ENCODE results near the gene KDSR. TPM values are rescaled to one million over a fixed set of nuclear protein-coding genes. Genes with fewer than 3 reads are reported as not detected.

KDSR gene
- total and polyA plus RNA-seq, 7 donors: 7.6 to 50.5 (median 33.2) TPM

- intact Hi-C loops (cut with DNase I): loop anchor here (2.0 to 5.0 kb wide), 3 partner anchors 55 to 141 kb away; no protein-coding TSS in a partner anchor
- Histone ChIP-seq H3K9me3 (no peaks in the 10 kb centered on the region), H3K27me3 (no peaks in the 10 kb centered on the region), H3K36me3 (no peaks in the 10 kb centered on the region), H3K4me3 (peak overlapping the region; percentile 64 to 75 (median 73)), H3K27ac (peak overlapping the region; percentile 59 to 90 (median 88)), H3K4me1 (peaks cover 0 to 63% (median 34%) of the 10 kb centered on the region in 4 donors)
- TF ChIP-seq POLR2A (IDR thresholded peaks at IDR 0.05) (no peak), POLR2AphosphoS5 (IDR thresholded peaks at IDR 0.05) (peak; percentile 14 to 50 (median 37)), CTCF (IDR thresholded peaks at IDR 0.05) (peak; percentile 64 to 88 (median 74)), EP300 (IDR thresholded peaks at IDR 0.05) (no peak)
- DNase-seq: peak; percentile 90
- WGBS, 2 donors: 1 to 4% methylated on average over 66 of the region's 66 CpGs
Measured at GRCh38 chr18:63317982-63318888, 48.8 kb downstream of the KDSR start.

GRCh38 chr18:63317556-63317946 is 49.5 kb downstream of the KDSR start:
- Histone ChIP-seq H3K9me3 (no peaks in the 10 kb centered on the region), H3K27ac (peak overlapping the region; percentile 59 to 90 (median 88)), H3K36me3 (no peaks in the 10 kb centered on the region), H3K4me3 (peak overlapping the region; percentile 64 to 75 (median 73)), H3K27me3 (no peaks in the 10 kb centered on the region), H3K4me1 (peaks cover 0 to 64% (median 29%) of the 10 kb centered on the region in 4 donors)
- intact Hi-C loops (cut with DNase I): loop anchor here (5.0 kb wide), 2 partner anchors 80 to 140 kb away; no protein-coding TSS in a partner anchor
- TF ChIP-seq EP300 (IDR thresholded peaks at IDR 0.05) (no peak), CTCF (IDR thresholded peaks at IDR 0.05) (no peak), POLR2A (IDR thresholded peaks at IDR 0.05) (no peak), POLR2AphosphoS5 (IDR thresholded peaks at IDR 0.05) (no peak)
- 58 to 62% methylated on average over 10 of the region's 10 CpGs for WGBS, 2 donors
- DNase-seq: no peak

- peak overlapping the region; percentile 64 to 75 (median 73) for H3K4me3 ChIP-seq
- no peak for DNase-seq
- WGBS, 2 donors: 40 to 52% methylated on average over 4 of the region's 4 CpGs
- H3K9me3 ChIP-seq: no peaks in the 10 kb centered on the region
- TF ChIP-seq CTCF (IDR thresholded peaks at IDR 0.05): no peak
- intact Hi-C loops (cut with DNase I): loop anchor here (5.0 kb wide), 2 partner anchors 80 to 140 kb away; no protein-coding TSS in a partner anchor
- H3K27me3 ChIP-seq: no peaks in the 10 kb centered on the region
- H3K4me1 ChIP-seq: peaks cover 0 to 60% (median 26%) of the 10 kb centered on the region in 4 donors
- no peaks in the 10 kb centered on the region for H3K36me3 ChIP-seq
- peak overlapping the region; percentile 59 to 90 (median 88) for H3K27ac ChIP-seq
Measured at GRCh38 chr18:63316612-63317555, 50.1 kb downstream of the KDSR start.

- H3K27me3 ChIP-seq: no peaks in the 10 kb centered on the region
- peak overlapping the region; percentile 41 to 90 (median 69) for H3K27ac ChIP-seq
- no peak for TF ChIP-seq POLR2A (IDR thresholded peaks at IDR 0.05)
- TF ChIP-seq EP300 (IDR thresholded peaks at IDR 0.05): no peak
- no peak for TF ChIP-seq POLR2AphosphoS5 (IDR thresholded peaks at IDR 0.05)
- TF ChIP-seq CTCF (IDR thresholded peaks at IDR 0.05): no peak
- no peak for DNase-seq
- peaks cover 0 to 58% (median 24%) of the 10 kb centered on the region in 4 donors for H3K4me1 ChIP-seq
- H3K4me3 ChIP-seq: peak overlapping the region in 2 of 4 donors; percentile 1 to 4
- intact Hi-C loops (cut with DNase I): loop anchor here (5.0 kb wide), 2 partner anchors 79 to 139 kb away; no protein-coding TSS in a partner anchor
- H3K36me3 ChIP-seq: no peaks in the 10 kb centered on the region
- no peaks in the 10 kb centered on the region for H3K9me3 ChIP-seq
Measured at GRCh38 chr18:63315876-63316275, 51.1 kb downstream of the KDSR start.

Data from sigmoid colon (tissue), 7 donors.